GM21576 (cell line): ENCODE results near the gene CCL25.
"Not testable (repeated sequence)": the region's sequence is repeated elsewhere in the genome, so short reads cannot be mapped to it uniquely, and the experiment has no call there.

Source experiments
- ATAC-seq: cut with Tn5 transposase; IDR thresholded peaks from one replicate; pipeline ENCODE4 v1.9.1; 2021; ENCODE audit warnings: mild to moderate bottlenecking, moderate library complexity; ENCODE audit not compliant: unreplicated experiment

Gene CCL25

GRCh38 chr19:8084152-8084551, 31.6 kb downstream of the CCL25 start:
- no peak for ATAC-seq

DNA sequence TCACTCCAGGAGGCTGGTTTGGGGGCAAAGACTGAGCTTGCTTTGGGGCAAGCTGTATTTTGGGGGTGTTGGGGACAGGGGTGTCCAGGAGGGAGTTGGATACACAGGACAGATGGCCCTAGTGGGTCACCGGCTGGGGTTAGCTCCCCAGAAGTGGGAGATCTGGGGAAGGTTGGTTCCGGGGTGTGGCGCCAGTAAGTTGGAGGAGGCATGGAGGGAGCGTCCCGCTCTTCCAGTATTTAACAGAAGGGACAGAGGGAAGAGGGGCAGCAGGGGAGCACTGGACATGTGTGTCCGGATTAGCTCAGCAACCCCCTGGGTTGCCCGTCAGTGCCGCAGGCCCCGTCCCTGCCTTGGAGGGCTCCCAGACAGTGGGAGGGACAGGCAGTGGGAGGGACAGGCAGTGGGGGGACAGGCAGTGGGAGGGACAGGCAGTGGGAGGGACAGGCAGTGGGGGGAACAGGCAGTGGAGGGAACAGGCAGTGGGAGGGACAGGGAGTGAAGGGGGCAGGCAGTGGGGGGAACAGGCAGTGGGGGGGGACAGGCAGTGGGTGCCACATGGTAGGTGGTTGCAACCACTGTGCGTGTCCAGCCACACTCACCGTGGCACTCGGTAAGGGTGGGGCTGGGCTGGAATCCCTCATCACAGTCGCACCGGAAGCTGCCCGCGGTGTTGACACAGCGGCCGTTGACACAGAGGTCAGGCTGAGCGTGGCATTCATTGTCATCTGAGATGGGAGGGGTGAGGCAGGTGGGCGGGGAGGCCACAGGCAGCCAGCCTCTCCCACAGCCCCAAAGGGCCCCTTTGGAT, 33.2 kb downstream of the CCL25 start:
- ATAC-seq, result no peak

DNA sequence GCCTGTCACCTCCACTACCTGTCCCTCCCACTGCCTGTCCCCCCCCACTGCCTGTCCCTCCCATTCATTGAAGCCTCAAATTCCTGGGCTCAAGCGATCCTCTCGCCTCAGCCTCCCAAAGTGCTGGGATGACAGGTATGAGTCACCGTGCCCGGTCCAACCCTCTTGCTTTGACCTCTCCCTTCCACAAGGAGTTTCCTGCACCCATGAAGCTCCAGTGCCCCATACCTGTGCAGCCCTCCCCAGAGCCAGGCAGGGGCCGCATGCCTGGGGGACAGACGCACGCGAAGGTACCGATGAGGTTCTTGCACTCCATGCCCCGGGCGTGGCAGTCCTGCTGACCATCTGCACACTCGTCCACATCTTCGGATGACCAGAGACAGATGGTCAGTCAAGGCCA, 34.3 kb downstream of the CCL25 start:
- no peak for ATAC-seq

GRCh38 chr19:8087876-8088275, 35.3 kb downstream of the CCL25 start:
- no peak for ATAC-seq

DNA sequence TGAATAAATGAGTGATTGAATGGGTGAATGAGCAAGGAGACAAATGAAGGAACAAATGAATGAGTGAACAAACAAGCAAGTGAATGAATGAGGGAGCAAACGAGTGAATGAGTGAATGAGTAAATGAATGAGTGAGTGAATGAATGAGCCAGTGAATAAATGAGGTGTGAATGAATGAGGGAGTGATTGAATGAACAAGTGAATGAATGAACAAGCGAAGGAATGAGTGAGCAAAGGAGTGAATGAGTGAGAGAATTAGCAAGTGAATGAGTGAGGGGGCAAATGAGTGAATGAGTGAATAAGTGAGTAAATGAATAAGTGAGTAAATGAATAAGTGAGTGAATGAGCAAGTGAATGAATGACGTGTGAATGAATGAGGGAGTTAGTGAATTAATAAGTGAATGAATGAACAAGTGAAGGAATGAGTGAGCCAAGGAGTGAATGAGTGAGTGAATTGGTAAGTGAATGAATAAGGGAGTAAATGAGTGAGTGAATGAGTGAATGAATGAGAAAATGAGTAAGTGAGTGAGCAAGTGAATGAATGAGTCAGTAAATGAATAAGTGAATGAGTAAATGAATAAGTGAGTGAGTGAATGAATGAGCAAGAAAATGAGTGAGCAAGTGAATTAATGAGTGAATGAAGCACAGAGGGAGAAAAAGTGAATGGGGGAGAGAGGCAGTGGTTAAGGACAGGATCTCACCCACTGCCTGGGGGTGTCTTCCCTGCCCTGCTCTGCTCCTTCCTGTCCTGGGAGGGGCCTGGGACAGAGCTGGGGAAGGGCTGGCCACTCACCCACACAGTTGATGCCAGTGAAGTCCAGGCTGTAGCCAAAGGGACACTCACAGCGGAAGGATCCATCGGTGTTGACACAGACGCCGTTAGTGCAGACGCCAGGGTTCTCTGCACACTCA, 36.4 kb downstream of the CCL25 start:
- no peak for ATAC-seq

- ATAC-seq, result no peak
Observed at GRCh38 chr19:8089664-8090601, 37.4 kb downstream of the CCL25 start.

DNA sequence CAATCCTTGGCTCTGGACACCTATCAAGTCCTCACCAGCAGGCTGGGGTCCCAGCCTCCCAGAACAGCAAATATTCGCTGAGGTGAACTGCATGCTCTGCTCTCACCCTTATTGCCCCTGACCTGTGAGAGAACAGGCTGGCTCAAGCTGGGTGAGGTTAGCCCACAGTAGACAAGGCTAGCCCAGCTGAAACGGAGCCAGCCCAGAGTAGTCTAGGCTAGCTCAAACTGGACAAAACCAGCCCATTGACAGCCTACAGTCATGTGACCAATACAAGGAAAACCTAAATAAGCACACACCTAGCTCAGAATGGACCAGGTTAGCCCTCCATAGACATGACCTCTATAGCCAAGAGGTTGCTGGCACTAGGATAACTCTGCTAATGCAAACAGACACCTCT, 38.4 kb downstream of the CCL25 start:
- no peak for ATAC-seq

DNA sequence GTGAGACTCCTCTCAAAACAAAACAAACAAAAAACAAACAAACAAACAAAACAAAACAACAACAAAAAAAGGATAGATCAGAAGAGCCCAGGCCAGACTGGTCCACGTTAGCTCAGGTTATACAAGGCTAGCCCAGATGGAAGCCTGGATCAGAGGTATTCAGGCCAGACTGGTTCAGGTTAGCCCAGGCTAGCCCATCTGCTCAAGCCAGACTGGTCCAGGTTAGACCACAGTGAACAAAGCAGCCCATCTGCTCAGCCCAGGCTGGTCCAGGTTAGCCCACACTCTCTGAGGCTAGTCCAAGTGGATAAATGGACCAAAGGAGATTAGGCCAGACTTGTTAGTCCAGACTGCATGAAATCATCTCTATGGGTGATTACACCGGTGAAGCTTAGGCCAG, 41.2 kb downstream of the CCL25 start:
- ATAC-seq, result no peak

- ATAC-seq, result no peak
Observed at GRCh38 chr19:8094336-8094735, 41.8 kb downstream of the CCL25 start.

GRCh38 chr19:8095354-8095886, 42.9 kb downstream of the CCL25 start:
- ATAC-seq, result no peak

- no peak for ATAC-seq
Observed at GRCh38 chr19:8096071-8096470, 43.5 kb downstream of the CCL25 start.

- no peak for ATAC-seq
Observed at GRCh38 chr19:8097198-8097597, 44.6 kb downstream of the CCL25 start.

GRCh38 chr19:8097681-8098567, 45.4 kb downstream of the CCL25 start:
- no peak for ATAC-seq

DNA sequence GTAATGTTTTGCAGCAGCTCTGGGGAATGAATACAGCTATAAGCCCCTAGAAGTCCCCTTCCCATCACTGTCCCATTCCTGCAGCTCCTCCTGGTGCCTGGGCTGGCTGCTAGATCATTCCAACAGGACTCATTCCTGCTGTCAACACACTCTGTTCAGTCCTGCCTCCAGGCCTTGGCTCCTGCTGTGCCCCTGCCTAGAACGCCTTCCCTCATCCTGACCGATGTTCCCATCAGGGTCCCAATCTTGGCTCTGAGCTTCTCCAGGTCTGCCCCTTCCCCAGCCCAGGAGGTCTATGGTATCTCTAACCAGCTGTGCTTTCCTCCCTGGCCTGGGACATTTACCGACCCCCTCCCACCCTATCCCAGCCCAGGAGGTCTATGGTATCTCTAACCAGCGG, 48.8 kb downstream of the CCL25 start:
- no peak for ATAC-seq

DNA sequence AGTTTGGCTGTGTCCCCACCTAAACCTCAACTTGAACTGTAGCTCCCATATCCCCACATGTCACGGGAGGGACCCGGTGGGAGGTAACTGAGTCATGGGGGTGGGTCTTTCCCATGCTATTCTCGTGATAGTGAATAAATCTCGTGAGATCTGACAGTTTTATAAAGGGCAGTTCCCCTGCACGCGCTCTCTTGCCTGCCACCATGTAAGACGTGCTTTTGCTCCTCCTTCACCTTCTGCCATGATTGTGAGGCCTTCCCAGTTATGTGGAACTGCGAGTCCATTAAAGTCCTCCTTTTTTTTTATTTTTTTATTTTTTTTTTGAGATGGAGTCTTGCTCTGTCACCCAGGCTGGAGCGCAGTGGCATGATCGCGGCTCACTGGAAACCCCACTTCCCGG, 49.4 kb downstream of the CCL25 start:
- ATAC-seq, result not testable (repeated sequence)

DNA sequence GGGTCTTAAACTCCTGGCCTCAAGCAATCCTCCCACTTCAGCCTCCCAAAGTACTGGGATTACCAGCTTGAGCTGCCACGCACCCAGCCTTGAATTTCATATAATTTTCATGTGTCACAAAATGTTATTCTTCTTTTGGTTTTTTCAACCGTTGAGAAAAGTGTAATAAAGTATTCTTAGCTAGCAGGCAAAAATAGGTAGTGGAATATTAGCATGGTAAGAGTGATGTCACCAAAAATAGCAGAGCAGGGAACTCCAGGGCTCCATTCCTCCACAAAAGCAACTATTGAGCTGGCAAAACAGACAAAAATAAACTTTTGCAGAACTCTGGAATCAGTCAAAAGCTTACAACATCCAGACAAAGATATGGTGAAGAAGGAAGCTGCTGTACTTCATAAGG, 52.9 kb downstream of the CCL25 start:
- no peak for ATAC-seq

DNA sequence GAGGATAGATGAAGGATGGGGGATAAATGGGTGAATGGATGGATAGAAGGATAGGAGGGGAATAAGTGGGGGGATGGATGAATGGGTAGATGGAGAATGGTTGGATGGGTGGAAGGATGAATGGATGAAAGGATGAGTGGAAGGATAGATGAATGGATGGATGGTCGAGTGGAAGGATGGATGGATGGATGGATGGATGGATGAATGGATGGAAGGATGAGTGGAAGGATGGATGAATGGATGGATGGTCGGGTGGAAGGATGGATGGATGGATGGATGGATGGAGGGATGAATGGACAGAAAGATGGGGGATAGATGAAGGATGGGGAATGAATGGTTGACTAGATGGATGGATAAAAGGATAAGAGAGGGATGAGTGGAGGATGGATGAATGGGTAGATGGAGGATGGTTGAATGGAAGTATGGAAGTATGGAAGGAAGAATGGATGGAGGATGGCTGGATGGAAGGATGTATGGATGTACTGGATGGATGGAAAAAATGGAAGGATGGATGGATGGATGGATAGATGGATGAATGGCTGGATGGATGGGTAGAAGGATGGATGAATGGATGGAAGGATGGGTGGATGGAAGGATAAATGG, 54.8 kb downstream of the CCL25 start:
- no peak for ATAC-seq

GRCh38 chr19:8108560-8109445, 56.2 kb downstream of the CCL25 start:
- ATAC-seq, result no peak
